Tibial nerve (tissue), 3 donors: ENCODE data around the gene INPP5B.

ENCODE experiments used
- CTCF ChIP-seq, 5 experiments: fragments of 200-600 bp in 3 of 5; fragments of 450-650 bp in 2 of 5; sonication (generic) in 3 of 5; IDR thresholded peaks; one replicate each; pipeline ENCODE4 v1.5.1; 2016 to 2019; ENCODE audit warnings: antibody characterized with exemption in 5 of 5, mild to moderate bottlenecking in 3 of 5, moderate library complexity in 2 of 5
- POLR2A ChIP-seq, 2 donors: fragments of 450-650 bp; IDR thresholded peaks; one replicate each; pipeline ENCODE4 v1.6.1; 2017; ENCODE audit warnings: antibody characterized with exemption in 2 of 2, mild to moderate bottlenecking in 2 of 2, moderate library complexity in 2 of 2

DNA sequence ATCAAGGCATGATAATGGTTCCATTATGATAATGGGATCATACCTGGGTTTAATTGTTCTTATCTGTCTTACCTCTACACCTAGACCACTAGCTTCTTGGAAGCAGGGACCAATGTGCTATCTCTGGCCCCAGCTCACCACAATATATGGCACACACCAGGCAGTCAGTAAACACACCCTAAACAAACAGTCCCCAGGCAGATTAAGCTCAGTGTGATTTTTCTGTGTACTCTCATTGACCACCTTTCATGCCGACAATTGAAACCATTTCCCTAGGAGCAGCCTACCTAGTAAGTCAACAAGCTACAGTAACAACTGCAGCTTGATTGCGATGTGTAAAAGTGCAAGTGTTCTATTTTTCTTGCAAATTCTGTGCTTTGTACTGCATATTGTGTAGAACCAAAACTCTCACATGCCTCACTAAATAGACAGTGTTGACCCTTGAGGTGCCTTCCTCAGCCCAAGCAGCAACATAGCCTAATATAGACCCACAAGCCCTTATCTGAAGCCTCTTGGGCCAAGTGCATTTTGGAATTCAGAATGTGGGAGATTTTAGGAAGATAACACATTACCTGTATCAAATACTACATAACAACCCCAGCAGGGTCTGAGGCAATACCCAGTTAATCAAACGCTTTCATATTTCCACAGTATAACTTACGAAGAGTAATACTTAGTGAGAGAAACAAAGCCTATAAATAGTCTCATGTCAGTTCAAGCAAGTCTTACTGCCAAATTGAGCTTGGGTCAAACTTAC lies 32.0 kb downstream of the INPP5B start:
- TF ChIP-seq CTCF (IDR thresholded peaks at IDR 0.05) = no peak
- no peak for TF ChIP-seq POLR2A (IDR thresholded peaks at IDR 0.05)
